HG03064 (cell line): ENCODE data around the gene GAL3ST2.
"Not testable (repeated sequence)": the region's sequence is repeated elsewhere in the genome, so short reads cannot be mapped to it uniquely, and the experiment has no call there.

Experiments used
- ATAC-seq: cut with Tn5 transposase; IDR thresholded peaks from one replicate; pipeline ENCODE4 v1.9.1; 2021; ENCODE audit warnings: low read depth; ENCODE audit not compliant: unreplicated experiment

The GAL3ST2 gene

GRCh38 chr2:241791385-241791784 lies 14.8 kb downstream of the GAL3ST2 start:
- not testable (repeated sequence) for ATAC-seq

- no peak for ATAC-seq
Observed at GRCh38 chr2:241793385-241793784, 16.8 kb downstream of the GAL3ST2 start.

- ATAC-seq, result no peak
Observed at GRCh38 chr2:241794250-241794823, 17.7 kb downstream of the GAL3ST2 start.

- no peak for ATAC-seq
Observed at GRCh38 chr2:241795021-241795999, 18.7 kb downstream of the GAL3ST2 start.

GRCh38 chr2:241796209-241796608 lies 19.6 kb downstream of the GAL3ST2 start:
- ATAC-seq, result no peak

- ATAC-seq, result no peak
Observed at GRCh38 chr2:241796610-241797138, 20.1 kb downstream of the GAL3ST2 start.

- ATAC-seq, result no peak
Observed at GRCh38 chr2:241797441-241798080, 20.9 kb downstream of the GAL3ST2 start.

- ATAC-seq, result no peak
Observed at GRCh38 chr2:241798081-241798630, 21.5 kb downstream of the GAL3ST2 start.

GRCh38 chr2:241798631-241799521 lies 22.3 kb downstream of the GAL3ST2 start:
- no peak for ATAC-seq

GRCh38 chr2:241799522-241800197 lies 23.0 kb downstream of the GAL3ST2 start:
- ATAC-seq, result no peak

- ATAC-seq, result not testable (repeated sequence)
Observed at GRCh38 chr2:241800198-241800903, 23.7 kb downstream of the GAL3ST2 start.

GRCh38 chr2:241801611-241802420 lies 25.2 kb downstream of the GAL3ST2 start:
- ATAC-seq, result no peak

- no peak for ATAC-seq
Observed at GRCh38 chr2:241802421-241803318, 26.0 kb downstream of the GAL3ST2 start.

GRCh38 chr2:241803387-241804325 lies 27.0 kb downstream of the GAL3ST2 start:
- no peak for ATAC-seq

- no peak for ATAC-seq
Observed at GRCh38 chr2:241804326-241805229, 28.0 kb downstream of the GAL3ST2 start.
